Activated CD4-positive, CD25-positive, alpha-beta regulatory T cell treated with anti-CD3 and anti-CD28 coated beads, Interleukin-2, amount 50 U/mL, for 16 hours (primary cell): Measurements from ENCODE around the gene DNM2.
"Not testable (repeated sequence)": the region's sequence is repeated elsewhere in the genome, so short reads cannot be mapped to it uniquely, and the experiment has no call there.

Experiments used
- DNase-seq: peaks from one replicate; pipeline ENCODE4 v3.0.0-alpha.2; 2020; ENCODE audit warnings: low read depth, low spot score

Gene DNM2

GRCh38 chr19:10835754-10836478, 118.0 kb downstream of the DNM2 start, which contains the start of gene TMED1:
TMED1 (minus strand) TSS chr19:10836212; CDS start chr19:10836191, 21 bp downstream.
- peak; percentile 82 for DNase-seq

- peak; percentile 64 for DNase-seq
Measured at GRCh38 chr19:10836479-10837330, 118.8 kb downstream of the DNM2 start.

- not testable (repeated sequence) for DNase-seq
Measured at GRCh38 chr19:10837649-10838048, 119.8 kb downstream of the DNM2 start.

- DNase-seq = no peak
Measured at GRCh38 chr19:10838377-10838776, 120.5 kb downstream of the DNM2 start.

- no peak for DNase-seq
Measured at GRCh38 chr19:10839114-10840050, 121.5 kb downstream of the DNM2 start.

GRCh38 chr19:10842788-10843187, 124.9 kb downstream of the DNM2 start:
- DNase-seq = no peak

GRCh38 chr19:10846500-10847202, 128.8 kb downstream of the DNM2 start:
- no peak for DNase-seq

GRCh38 chr19:10848230-10848856, 130.5 kb downstream of the DNM2 start, which contains the start of gene C19orf38:
C19orf38 (plus strand) TSS chr19:10848415; CDS start chr19:10848509, 94 bp downstream.
- no peak for DNase-seq

- no peak for DNase-seq
Measured at GRCh38 chr19:10850631-10851030, 132.8 kb downstream of the DNM2 start.

- no peak for DNase-seq
Measured at GRCh38 chr19:10852098-10852800, 134.4 kb downstream of the DNM2 start.

GRCh38 chr19:10852941-10853340, 135.1 kb downstream of the DNM2 start:
- no peak for DNase-seq

GRCh38 chr19:10854350-10855089, 136.6 kb downstream of the DNM2 start:
- no peak for DNase-seq

- no peak for DNase-seq
Measured at GRCh38 chr19:10855879-10856522, 138.1 kb downstream of the DNM2 start.

- DNase-seq = not testable (repeated sequence)
Measured at GRCh38 chr19:10856899-10857298, 139.0 kb downstream of the DNM2 start.

GRCh38 chr19:10858204-10858828, 140.4 kb downstream of the DNM2 start:
- DNase-seq = no peak

GRCh38 chr19:10861103-10861651, 143.3 kb downstream of the DNM2 start:
- no peak for DNase-seq

GRCh38 chr19:10862561-10863106, 144.8 kb downstream of the DNM2 start:
- no peak for DNase-seq
